ENCODE results near the gene KLHL24.

DNA sequence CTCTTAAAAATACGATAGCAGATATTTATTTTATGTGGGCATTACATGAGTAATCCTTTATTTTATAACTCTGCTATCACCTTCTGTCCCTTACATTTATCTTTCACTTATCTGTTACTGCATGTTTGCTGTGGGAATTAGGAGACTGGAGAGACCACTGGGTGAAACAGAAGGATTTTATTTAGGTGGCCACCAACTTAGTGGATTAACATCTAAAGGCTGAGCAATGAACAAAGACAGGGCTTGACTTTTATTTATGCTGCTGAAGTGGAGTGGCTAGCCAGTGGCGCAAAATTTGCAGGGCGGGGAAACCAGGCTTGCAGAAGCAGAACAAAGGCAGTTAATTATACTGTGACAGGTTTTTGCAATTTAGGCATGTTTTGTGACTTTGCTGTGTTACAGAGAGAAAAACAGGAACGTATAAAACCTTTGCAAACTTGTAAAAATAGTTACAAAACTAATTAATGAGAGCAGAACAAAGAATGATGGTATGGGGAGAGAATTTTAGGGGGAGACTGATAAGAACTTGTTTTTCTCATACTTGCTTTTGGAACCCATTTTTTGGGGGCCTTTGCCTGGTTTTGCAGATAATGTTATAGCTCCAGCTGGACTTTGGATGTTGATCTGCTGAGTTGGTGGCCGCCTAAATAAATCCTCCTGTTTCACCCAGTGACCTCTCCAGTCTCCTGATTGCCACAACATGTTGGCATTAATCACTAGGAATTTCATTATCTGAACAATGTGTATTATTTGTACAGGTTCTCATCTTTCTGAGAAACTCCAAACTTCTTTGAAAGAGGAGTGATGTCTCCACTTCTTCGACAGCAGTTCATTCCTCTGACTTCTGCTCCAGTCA is 18.0 kb downstream of the KLHL24 start:
- TF ChIP-seq, protein P1, sequence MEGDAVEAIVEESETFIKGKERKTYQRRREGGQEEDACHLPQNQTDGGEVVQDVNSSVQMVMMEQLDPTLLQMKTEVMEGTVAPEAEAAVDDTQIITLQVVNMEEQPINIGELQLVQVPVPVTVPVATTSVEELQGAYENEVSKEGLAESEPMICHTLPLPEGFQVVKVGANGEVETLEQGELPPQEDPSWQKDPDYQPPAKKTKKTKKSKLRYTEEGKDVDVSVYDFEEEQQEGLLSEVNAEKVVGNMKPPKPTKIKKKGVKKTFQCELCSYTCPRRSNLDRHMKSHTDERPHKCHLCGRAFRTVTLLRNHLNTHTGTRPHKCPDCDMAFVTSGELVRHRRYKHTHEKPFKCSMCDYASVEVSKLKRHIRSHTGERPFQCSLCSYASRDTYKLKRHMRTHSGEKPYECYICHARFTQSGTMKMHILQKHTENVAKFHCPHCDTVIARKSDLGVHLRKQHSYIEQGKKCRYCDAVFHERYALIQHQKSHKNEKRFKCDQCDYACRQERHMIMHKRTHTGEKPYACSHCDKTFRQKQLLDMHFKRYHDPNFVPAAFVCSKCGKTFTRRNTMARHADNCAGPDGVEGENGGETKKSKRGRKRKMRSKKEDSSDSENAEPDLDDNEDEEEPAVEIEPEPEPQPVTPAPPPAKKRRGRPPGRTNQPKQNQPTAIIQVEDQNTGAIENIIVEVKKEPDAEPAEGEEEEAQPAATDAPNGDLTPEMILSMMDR (IDR thresholded peaks at IDR 0.05): no peak
- no peak for TF ChIP-seq POLR2A (IDR thresholded peaks at IDR 0.05)

All from thyroid gland (tissue), 4 donors.